Stimulated activated effector memory CD8-positive, alpha-beta T cell treated with anti-CD3 and anti-CD28 coated beads, Interleukin-12 subunit alpha, Interleukin-12 subunit beta, amount 100 ng/mL, for 72 hours (primary cell): Measurements from ENCODE around the gene ESYT3.
A peak's percentile ranks its signal among the peaks of the same experiment; 100 is the strongest.
"Not testable (repeated sequence)": the region's sequence is repeated elsewhere in the genome, so short reads cannot be mapped to it uniquely, and the experiment has no call there.

Experiments used
- ATAC-seq: fragments of 150-1000 bp; cut with Tn5 transposase; 2 replicates; pipeline ENCODE4 v1.10.0; 2021
- DNase-seq, 2 donors: peaks; one replicate each; pipeline ENCODE4 v3.0.0; 2021 to 2022; ENCODE audit warnings: low spot score in 2 of 2
- H3K27ac Mint-ChIP-seq: one replicate; pipeline ENCODE4 v1.8.0; 2022; ENCODE audit warnings: mild to moderate bottlenecking, mixed read lengths
- H3K36me3 Mint-ChIP-seq: one replicate; pipeline ENCODE4 v1.8.0; 2022; ENCODE audit warnings: mild to moderate bottlenecking, mixed read lengths
- H3K4me1 Mint-ChIP-seq: one replicate; pipeline ENCODE4 v1.8.0; 2022; ENCODE audit warnings: mixed read lengths
- H3K4me3 Mint-ChIP-seq: one replicate; pipeline ENCODE4 v1.8.0; 2022; ENCODE audit warnings: mild to moderate bottlenecking, mixed read lengths
- H3K9me3 Mint-ChIP-seq: one replicate; pipeline ENCODE4 v1.8.0; 2022; ENCODE audit warnings: mixed read lengths

The ESYT3 gene

DNA sequence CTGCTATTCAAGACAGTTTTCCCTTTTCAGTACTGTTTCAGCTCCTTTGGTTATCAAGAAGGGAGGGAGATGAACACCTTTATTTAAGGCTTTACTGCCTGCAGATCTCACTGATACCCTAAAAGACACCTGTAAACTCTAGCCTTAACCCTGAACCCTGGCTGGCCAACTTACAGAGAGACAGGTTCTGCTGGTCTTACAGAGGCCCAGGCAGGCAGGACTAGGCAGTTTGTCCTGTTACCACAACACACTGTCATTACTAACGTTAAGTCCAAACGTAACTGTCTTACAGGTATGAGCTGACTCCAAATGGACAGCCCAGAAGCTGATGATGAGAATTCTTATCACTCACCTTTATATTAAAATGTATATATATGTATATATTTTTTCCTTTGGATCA lies 42.1 kb downstream of the ESYT3 start:
- H3K4me1 Mint-ChIP-seq: no peaks in the 10 kb centered on the region
- no peaks in the 10 kb centered on the region for H3K9me3 Mint-ChIP-seq
- no peak for DNase-seq
- no peaks in the 10 kb centered on the region for H3K36me3 Mint-ChIP-seq
- H3K4me3 Mint-ChIP-seq: no peak overlapping the region
- no peak for ATAC-seq
- no peak overlapping the region for H3K27ac Mint-ChIP-seq

DNA sequence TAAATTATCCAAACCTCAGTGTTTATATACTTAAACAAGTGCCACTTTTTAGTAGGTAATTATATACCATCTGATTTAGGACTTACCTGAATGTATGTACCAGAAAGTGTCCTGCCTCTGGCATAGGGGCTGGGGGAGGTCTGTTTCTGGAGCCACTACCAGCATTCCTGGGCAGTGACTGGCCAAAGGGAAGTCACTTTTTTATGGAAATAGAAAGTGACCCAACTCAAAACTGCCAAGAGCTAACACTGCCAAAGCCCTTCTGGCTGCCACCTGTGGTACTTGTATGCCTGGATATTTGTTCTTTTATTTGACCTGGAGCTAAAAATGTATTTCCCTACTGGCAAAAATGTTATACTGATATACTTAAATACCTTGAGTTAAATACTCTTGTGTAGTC lies 42.7 kb downstream of the ESYT3 start:
- H3K4me3 Mint-ChIP-seq: no peak overlapping the region
- H3K9me3 Mint-ChIP-seq: no peaks in the 10 kb centered on the region
- H3K27ac Mint-ChIP-seq: no peak overlapping the region
- no peaks in the 10 kb centered on the region for H3K36me3 Mint-ChIP-seq
- no peak for ATAC-seq
- DNase-seq: no peak
- H3K4me1 Mint-ChIP-seq: no peaks in the 10 kb centered on the region

DNA sequence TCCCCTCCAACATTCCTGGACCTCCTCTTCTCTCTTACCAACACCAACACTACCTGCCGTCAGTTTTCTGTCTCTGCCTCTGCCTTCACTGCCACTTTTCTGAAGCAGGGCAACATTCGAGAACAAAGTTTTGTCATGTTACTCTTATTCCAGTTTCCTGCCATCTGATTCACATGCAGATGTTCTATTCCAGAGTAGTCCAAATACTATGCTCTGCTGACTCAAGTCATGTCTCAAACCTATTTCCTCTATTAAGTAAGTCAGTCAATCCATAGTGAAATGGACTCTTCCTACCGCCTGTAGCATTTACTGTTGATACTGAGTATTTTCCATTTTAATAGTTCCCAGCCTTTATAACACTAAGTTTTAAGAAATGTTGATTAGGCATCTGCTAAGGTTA lies 43.4 kb downstream of the ESYT3 start:
- H3K27ac Mint-ChIP-seq: no peak overlapping the region
- H3K36me3 Mint-ChIP-seq: no peaks in the 10 kb centered on the region
- H3K4me1 Mint-ChIP-seq: no peaks in the 10 kb centered on the region
- no peak overlapping the region for H3K4me3 Mint-ChIP-seq
- no peaks in the 10 kb centered on the region for H3K9me3 Mint-ChIP-seq
- no peak for ATAC-seq
- no peak for DNase-seq

DNA sequence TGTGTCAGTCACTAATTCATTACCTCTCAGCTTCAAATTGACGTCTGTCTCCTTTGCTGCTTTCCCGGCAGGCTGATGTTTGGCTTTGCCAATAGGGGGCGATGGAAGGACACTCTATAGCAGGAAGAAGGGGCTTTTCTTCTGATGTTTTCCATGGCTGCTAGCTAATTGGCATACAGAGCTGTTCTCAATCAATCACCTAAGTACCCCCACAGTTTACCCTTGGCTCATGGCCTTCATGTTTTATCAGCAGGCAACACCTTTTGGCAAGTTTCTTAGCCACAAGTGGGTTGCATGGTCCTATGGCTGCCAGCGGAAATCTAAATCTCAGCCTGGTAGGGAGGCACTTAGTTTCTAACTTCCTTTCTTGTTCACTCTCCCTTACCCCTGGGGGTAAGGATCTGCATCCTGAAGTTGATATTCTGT lies 45.0 kb downstream of the ESYT3 start:
- DNase-seq: peak in 1 of 2 donors; percentile 61
- no peaks in the 10 kb centered on the region for H3K36me3 Mint-ChIP-seq
- H3K4me3 Mint-ChIP-seq: no peak overlapping the region
- peak; percentile 26 for ATAC-seq
- H3K27ac Mint-ChIP-seq: no peak overlapping the region
- H3K9me3 Mint-ChIP-seq: no peaks in the 10 kb centered on the region
- no peaks in the 10 kb centered on the region for H3K4me1 Mint-ChIP-seq

DNA sequence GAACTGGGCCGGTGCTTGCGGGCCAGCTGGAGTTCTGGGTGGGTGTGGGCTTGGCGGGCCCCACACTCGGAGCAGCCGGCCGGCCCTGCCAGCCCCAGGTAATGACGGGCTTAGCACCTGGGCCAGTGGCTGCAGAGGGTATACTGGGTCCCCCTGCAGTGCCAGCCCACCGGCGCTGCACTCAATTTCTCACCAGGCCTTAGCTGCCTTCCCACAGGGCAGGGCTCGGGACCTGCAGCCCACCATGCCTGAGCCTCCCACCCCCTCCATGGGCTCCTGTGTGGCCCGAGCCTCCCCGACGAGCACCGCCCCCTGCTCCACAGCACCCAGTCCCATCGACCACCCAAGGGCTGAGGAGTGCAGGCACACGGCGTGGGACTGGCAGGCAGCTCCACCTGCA lies 50.3 kb downstream of the ESYT3 start:
- not testable (repeated sequence) for H3K36me3 Mint-ChIP-seq, H3K27ac Mint-ChIP-seq, H3K4me3 Mint-ChIP-seq, ATAC-seq, H3K4me1 Mint-ChIP-seq, DNase-seq
- H3K9me3 Mint-ChIP-seq: peaks cover 22% of the 10 kb centered on the region

DNA sequence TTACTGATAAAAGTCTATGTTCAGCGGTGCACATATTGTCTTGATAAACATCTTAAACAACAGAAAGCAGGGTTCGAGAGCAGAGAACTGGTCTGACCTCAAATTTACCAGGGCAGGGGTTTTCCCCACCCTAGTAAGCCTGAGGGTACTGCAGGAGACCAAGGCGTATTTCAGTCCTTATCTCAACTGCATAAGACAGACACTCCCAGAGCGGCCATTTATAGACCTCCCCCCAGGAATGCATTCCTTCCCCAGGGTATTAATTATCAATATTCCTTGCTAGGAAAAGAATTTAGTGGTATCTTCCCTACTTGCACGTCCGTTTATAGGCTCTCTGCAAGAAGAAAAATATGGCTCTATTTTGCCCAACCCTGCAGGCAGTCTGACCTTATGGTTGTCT lies 52.2 kb downstream of the ESYT3 start:
- H3K9me3 Mint-ChIP-seq: peaks cover 30% of the 10 kb centered on the region
- not testable (repeated sequence) for ATAC-seq

DNA sequence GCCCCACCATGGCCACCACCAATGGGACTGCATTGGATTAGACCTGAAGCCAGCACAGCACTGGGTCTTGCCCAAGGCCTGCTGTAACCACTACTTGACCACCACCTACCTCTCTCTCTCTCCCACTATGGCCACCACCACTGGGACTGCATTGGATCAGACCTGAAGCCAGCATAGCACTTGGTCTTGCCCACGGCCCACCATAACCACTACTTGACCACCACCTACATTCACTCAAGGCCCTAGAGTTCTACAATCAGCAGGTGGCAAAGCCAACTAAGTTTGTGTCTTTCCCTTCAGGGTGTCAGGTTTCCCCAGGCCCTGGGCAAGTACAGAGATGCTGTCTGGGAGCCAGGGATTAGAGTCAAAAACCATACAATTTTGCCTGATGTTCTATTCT lies 57.6 kb downstream of the ESYT3 start:
- H3K4me3 Mint-ChIP-seq: no peak overlapping the region
- DNase-seq (no peak), ATAC-seq (no peak)
- peaks cover 5% of the 10 kb centered on the region for H3K36me3 Mint-ChIP-seq
- H3K4me1 Mint-ChIP-seq: no peaks in the 10 kb centered on the region
- peaks cover 25% of the 10 kb centered on the region for H3K9me3 Mint-ChIP-seq
- no peak overlapping the region for H3K27ac Mint-ChIP-seq

More for the DNA sequence above, 52.2 kb downstream of the ESYT3 start:
- H3K4me1 Mint-ChIP-seq, H3K36me3 Mint-ChIP-seq, DNase-seq, H3K4me3 Mint-ChIP-seq, H3K27ac Mint-ChIP-seq: not testable (repeated sequence)

DNA sequence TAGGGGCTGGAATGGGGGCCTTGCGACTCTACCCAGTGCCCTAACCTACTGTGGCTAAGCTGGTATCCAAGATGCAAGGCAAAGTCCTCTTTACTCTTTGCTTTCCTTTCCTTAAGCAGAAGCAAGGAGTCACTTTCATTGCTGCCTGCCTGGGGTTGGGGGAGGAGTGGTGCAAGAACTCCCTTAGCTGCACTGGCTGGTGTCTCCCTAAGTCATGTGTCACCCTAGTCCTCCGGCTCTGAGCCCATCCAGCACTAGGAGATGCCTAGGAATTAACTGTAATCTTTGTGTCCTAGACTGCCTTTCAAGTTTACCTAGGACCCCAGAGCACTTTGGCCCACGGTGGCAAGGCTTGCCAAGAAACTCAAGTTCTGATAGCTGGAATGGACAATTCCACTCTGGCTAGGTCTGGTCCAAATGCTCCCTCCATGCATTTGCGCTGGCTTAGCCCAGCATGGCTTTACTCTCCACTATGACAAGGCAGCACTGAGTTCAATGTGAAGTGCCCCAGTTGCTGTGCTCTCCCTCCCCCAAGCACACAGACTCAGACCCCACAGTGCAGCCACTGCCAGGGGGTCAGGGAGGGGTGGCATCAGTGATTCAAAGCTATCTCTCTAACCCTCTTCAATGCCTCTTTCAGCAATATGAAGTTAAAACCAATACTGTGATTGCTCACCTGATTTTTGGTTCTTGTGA lies 58.7 kb downstream of the ESYT3 start:
- ATAC-seq: no peak
- H3K4me3 Mint-ChIP-seq: no peak overlapping the region

DNA sequence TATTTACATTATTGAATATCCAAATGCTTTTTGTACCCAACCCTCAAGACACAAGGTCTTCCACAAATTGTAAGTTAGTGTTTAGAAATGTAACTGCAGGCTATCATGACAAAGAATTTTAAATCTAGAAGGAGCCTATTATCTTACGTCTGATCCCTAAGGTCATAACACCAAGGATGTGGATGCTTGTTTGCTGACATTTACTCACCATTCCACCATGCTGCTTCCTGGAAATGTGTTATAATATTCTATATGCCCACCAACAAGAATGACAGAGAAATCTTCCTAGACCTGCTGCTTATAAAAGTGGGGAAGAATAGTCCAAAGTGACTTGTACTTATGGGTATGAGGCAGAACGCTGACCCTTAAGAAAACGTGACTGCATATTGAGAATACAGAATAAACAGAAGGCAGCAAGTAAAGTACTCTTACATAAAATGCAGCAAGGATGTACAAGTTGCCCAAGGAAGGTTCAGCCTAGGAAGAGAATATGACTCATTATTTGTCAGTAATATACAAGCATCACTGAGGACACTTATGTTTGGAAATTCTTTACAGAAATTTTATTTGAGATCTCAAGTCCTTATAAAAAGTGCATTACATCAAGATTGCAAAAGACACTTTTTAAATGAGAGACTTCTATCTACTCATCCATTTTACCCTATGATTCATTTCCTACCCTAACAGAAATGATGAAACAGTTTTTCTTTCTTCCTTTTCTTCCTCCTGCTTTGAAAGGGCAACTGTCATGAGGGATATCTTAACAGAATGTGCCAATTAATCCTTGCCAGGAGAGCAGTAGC lies 59.6 kb downstream of the ESYT3 start:
- H3K36me3 Mint-ChIP-seq: peaks cover 4% of the 10 kb centered on the region
- DNase-seq (no peak), ATAC-seq (no peak)
- no peak overlapping the region for H3K4me3 Mint-ChIP-seq
- no peak overlapping the region for H3K27ac Mint-ChIP-seq
- H3K9me3 Mint-ChIP-seq: peaks cover 14% of the 10 kb centered on the region
- no peaks in the 10 kb centered on the region for H3K4me1 Mint-ChIP-seq

More for the DNA sequence above, 58.7 kb downstream of the ESYT3 start:
- DNase-seq: no peak
- H3K9me3 Mint-ChIP-seq: peaks cover 18% of the 10 kb centered on the region
- no peak overlapping the region for H3K27ac Mint-ChIP-seq
- peaks cover 2% of the 10 kb centered on the region for H3K36me3 Mint-ChIP-seq
- no peaks in the 10 kb centered on the region for H3K4me1 Mint-ChIP-seq

DNA sequence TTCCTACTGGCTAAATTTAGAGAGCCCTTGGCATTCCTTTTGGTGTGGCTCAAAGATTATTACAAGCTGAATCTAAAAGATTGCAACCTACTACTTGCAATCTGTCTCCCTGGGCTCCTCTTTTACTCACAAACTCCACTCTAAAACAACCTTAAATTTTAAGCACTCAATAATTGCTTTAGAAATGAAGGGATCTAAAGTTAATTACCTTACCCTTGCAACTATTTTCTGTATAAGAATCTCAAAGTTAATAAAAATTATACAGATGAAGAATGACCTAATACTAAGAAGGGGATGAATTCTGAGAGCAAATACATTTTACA lies 60.2 kb downstream of the ESYT3 start:
- no peak for DNase-seq
- peaks cover 11% of the 10 kb centered on the region for H3K9me3 Mint-ChIP-seq
- peaks cover 4% of the 10 kb centered on the region for H3K36me3 Mint-ChIP-seq
- H3K27ac Mint-ChIP-seq: no peak overlapping the region
- H3K4me1 Mint-ChIP-seq: no peaks in the 10 kb centered on the region
- no peak overlapping the region for H3K4me3 Mint-ChIP-seq
- ATAC-seq: no peak

DNA sequence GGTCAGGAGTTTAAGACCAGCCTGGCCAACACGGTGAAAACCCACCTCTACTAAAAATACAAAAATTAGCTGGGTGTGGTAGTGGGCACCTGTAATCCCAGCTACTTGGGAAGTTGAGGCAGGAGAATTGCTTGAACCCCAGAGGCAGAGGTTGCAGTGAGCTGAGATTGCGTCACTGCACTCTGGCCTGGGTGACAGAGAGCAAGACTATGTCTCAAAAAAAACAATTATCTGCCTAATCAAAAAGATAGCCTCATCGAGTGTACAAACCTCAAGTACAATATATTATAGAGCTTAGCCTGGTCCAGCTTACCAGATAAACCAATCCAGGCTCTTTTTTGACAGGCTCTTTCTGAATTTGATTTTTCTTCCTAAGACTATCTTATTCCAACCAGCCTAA lies 61.2 kb downstream of the ESYT3 start:
- H3K4me3 Mint-ChIP-seq, H3K27ac Mint-ChIP-seq, DNase-seq, H3K9me3 Mint-ChIP-seq, ATAC-seq, H3K4me1 Mint-ChIP-seq, H3K36me3 Mint-ChIP-seq: not testable (repeated sequence)

DNA sequence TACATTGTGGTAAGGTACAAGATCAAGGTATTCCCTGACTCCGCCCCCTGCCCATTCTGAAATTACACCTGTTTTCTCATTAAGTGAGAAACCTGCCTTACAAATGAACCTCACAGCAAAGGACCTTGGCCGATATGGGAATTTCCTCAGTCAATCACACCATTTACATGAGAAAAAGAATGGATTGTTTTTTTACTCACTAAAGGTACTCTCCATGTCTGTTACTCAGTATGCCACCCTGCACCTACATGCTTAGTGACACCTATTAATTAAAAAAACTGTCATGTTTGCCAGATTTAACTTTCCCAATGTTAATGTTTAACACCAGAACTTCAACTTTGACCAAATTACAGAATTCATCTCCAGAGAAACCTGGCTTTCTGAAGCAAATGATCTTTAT lies 62.0 kb downstream of the ESYT3 start:
- no peaks in the 10 kb centered on the region for H3K4me1 Mint-ChIP-seq
- H3K9me3 Mint-ChIP-seq: peaks cover 5% of the 10 kb centered on the region
- no peak for ATAC-seq
- H3K4me3 Mint-ChIP-seq: no peak overlapping the region
- DNase-seq: no peak
- peaks cover 4% of the 10 kb centered on the region for H3K36me3 Mint-ChIP-seq
- H3K27ac Mint-ChIP-seq: no peak overlapping the region

DNA sequence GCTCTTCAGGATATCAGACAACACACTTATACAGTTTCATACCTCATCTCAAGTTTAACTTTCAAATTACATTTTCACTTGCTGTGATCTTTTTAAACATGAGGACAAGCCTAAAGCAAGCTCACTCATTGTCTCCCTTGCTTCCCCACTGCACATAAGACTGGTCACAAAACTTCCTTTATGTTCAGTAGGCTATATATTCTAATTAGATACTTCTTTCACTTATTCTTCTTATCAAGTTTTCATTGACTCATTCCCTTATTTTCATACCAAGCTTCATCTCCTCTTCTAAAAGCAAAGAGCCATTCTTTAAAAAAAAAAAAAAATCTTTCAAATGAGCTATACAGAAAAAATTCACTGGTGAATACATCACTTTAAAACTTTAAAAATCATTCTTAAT lies 62.6 kb downstream of the ESYT3 start:
- peaks cover under 1% of the 10 kb centered on the region for H3K9me3 Mint-ChIP-seq
- H3K4me1 Mint-ChIP-seq: no peaks in the 10 kb centered on the region
- no peak overlapping the region for H3K4me3 Mint-ChIP-seq
- peaks cover 4% of the 10 kb centered on the region for H3K36me3 Mint-ChIP-seq
- DNase-seq (no peak), ATAC-seq (no peak)
- no peak overlapping the region for H3K27ac Mint-ChIP-seq

DNA sequence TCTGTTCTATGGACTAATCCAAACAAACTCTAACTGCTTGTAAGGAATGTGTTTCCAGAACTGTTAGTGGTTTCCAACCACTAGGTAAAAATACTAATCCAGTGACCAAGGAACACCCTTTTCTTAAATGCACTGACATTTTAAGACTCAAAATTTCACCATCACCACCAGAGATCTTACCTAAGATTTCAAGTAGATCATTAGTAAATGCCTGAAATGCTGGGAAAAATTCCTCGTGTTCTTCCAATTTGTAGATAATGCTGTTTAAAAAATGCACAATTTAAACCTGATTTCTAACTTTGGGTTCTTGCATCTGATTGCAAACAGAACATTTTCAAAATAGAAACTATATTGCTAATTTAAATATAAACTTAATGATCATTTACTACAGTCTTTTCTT lies 63.4 kb downstream of the ESYT3 start:
- peaks cover 4% of the 10 kb centered on the region for H3K36me3 Mint-ChIP-seq
- H3K4me3 Mint-ChIP-seq: no peak overlapping the region
- DNase-seq (no peak), ATAC-seq (no peak)
- H3K4me1 Mint-ChIP-seq: no peaks in the 10 kb centered on the region
- H3K27ac Mint-ChIP-seq: no peak overlapping the region
- H3K9me3 Mint-ChIP-seq: no peaks in the 10 kb centered on the region

DNA sequence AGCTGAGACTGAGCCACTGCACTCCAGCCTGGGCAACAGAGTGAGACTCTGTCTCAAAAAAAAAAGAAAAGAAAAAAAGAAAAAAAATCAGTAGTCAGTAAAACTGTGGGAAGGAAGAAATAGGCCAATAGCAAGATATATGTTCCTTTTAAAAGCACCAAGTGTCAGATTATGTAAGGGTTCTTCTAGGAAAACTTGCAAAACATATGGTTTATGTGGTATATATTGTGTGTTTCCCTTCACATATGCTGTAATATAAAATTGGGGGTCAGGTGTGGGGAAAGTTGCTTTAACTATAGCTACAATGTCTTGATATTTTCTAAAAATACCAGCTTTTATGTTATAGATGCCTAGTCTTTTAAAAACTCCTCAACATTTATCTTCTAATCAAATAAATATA lies 64.6 kb downstream of the ESYT3 start:
- DNase-seq: no peak
- ATAC-seq: no peak
- no peak overlapping the region for H3K4me3 Mint-ChIP-seq
- no peak overlapping the region for H3K27ac Mint-ChIP-seq
- H3K36me3 Mint-ChIP-seq: peaks cover 4% of the 10 kb centered on the region
- H3K9me3 Mint-ChIP-seq: no peaks in the 10 kb centered on the region
- H3K4me1 Mint-ChIP-seq: no peaks in the 10 kb centered on the region

DNA sequence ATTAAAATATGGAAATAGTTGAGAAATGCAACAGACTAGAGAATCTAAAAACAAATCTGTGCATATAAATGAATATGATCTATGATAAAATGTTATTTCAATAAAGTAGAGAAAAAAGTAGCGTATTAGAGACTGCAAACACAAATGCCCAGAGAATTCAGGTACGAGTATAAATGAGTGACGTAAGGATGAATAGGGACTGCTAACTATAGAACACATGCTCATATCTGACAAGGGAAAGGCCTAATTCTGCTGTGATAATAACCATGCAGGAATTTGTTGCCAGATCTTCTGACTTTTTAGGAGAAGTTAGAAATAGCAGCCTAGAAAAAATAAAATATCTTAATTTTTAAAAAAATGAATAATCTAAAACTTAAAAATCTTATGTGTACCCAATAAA lies 73.1 kb downstream of the ESYT3 start:
- H3K4me3 Mint-ChIP-seq: no peak overlapping the region
- H3K27ac Mint-ChIP-seq: no peak overlapping the region
- no peaks in the 10 kb centered on the region for H3K9me3 Mint-ChIP-seq
- H3K36me3 Mint-ChIP-seq: peaks cover 6% of the 10 kb centered on the region
- H3K4me1 Mint-ChIP-seq: no peaks in the 10 kb centered on the region
- ATAC-seq (no peak), DNase-seq (no peak)
